Measurements from ENCODE around the gene HTR3B.
A peak's percentile ranks its signal among the peaks of the same experiment; 100 is the strongest.

Gene HTR3B

GRCh38 chr11:113896156-113896879 lies 8.3 kb upstream of the HTR3B start:
- TF ChIP-seq CTCF (IDR thresholded peaks at IDR 0.05; ENCODE audit: low read depth, low read length) = peak; percentile 83
- in situ Hi-C loops (cut with HindIII; ENCODE audit: low sequenced_read_pairs) = no loop called here
- DNase-seq (ENCODE audit: low read depth, low spot score) = peak; percentile 35
- no peak overlapping the region for H3K4me3 ChIP-seq (ENCODE audit: low read depth, low read length)

GRCh38 chr11:113901141-113901540 lies 3.5 kb upstream of the HTR3B start:
- no peak overlapping the region for H3K4me3 ChIP-seq (ENCODE audit: low read depth, low read length)
- in situ Hi-C loops (cut with HindIII; ENCODE audit: low sequenced_read_pairs) = no loop called here
- TF ChIP-seq CTCF (IDR thresholded peaks at IDR 0.05; ENCODE audit: low read depth, low read length) = no peak
- no peak for DNase-seq (ENCODE audit: low read depth, low spot score)

- in situ Hi-C loops (cut with HindIII; ENCODE audit: low sequenced_read_pairs) = no loop called here
- peak; percentile 15 for TF ChIP-seq CTCF (IDR thresholded peaks at IDR 0.05; ENCODE audit: low read depth, low read length)
- DNase-seq (ENCODE audit: low read depth, low spot score) = peak; percentile 9
- no peak overlapping the region for H3K4me3 ChIP-seq (ENCODE audit: low read depth, low read length)
Measured at GRCh38 chr11:113906038-113906437, 1.4 kb downstream of the HTR3B start.

- no peak for DNase-seq (ENCODE audit: low read depth, low spot score)
- in situ Hi-C loops (cut with HindIII; ENCODE audit: low sequenced_read_pairs) = no loop called here
- TF ChIP-seq CTCF (IDR thresholded peaks at IDR 0.05; ENCODE audit: low read depth, low read length) = no peak
- no peak overlapping the region for H3K4me3 ChIP-seq (ENCODE audit: low read depth, low read length)
Measured at GRCh38 chr11:113906516-113906915, 1.9 kb downstream of the HTR3B start.

DNA sequence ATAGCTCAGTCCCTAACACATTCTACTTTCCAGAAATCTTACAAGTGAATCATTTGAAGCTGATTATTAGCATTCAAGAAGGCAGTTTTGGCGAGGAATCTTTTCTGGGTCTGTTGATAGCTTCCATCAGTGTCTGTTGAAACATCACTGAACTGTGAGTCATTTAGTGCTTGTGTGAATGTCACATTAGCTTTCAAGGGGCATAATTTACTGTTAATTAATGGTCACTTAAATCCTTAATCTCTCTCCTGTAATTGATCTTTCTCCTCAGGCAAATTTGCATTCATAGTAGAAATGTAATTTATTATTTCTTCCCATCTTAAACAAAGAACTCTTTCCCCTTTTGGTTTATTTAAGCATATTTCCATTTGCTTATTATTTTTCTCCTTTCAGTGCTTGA lies 2.6 kb downstream of the HTR3B start:
- H3K4me3 ChIP-seq (ENCODE audit: low read depth, low read length) = no peak overlapping the region
- no peak for DNase-seq (ENCODE audit: low read depth, low spot score)
- TF ChIP-seq CTCF (IDR thresholded peaks at IDR 0.05; ENCODE audit: low read depth, low read length) = no peak
- in situ Hi-C loops (cut with HindIII; ENCODE audit: low sequenced_read_pairs) = no loop called here

- TF ChIP-seq CTCF (IDR thresholded peaks at IDR 0.05; ENCODE audit: low read depth, low read length) = no peak
- in situ Hi-C loops (cut with HindIII; ENCODE audit: low sequenced_read_pairs) = no loop called here
- no peak for DNase-seq (ENCODE audit: low read depth, low spot score)
- no peak overlapping the region for H3K4me3 ChIP-seq (ENCODE audit: low read depth, low read length)
Measured at GRCh38 chr11:113907681-113908080, 3.1 kb downstream of the HTR3B start.

Measured in astrocyte of the spinal cord (primary cell).